ENCODE data around the gene SUSD6. TPM values are rescaled to one million over a fixed set of nuclear protein-coding genes. Genes with fewer than 3 reads are reported as not detected.
"Not testable (repeated sequence)": the region's sequence is repeated elsewhere in the genome, so short reads cannot be mapped to it uniquely, and the experiment has no call there.

The SUSD6 gene
- total RNA-seq, 1 donor from 2014 or later: 34.7 TPM

GRCh38 chr14:69713993-69714679 lies 102.7 kb downstream of the SUSD6 start:
- no peak overlapping the region for H3K4me3 Mint-ChIP-seq

GRCh38 chr14:69715725-69716477 lies 104.5 kb downstream of the SUSD6 start:
- peak; percentile 56 to 59 for DNase-seq (ENCODE audit: low spot score in 2 of 2, unreplicated experiment in 2 of 2)
- Mint-ChIP-seq H3K4me1 (peaks cover 63% of the 10 kb centered on the region), H3K27me3 (ENCODE audit: low read depth) (no peaks in the 10 kb centered on the region), H3K36me3 (no peaks in the 10 kb centered on the region), H3K4me3 (no peak overlapping the region), H3K27ac (peak overlapping the region; percentile 81), H3K9me3 (no peaks in the 10 kb centered on the region)
- no peak for TF ChIP-seq CTCF (IDR thresholded peaks at IDR 0.05; ENCODE audit: unreplicated experiment)

More at GRCh38 chr14:69713993-69714679, 102.7 kb downstream of the SUSD6 start:
- TF ChIP-seq CTCF (IDR thresholded peaks at IDR 0.05; ENCODE audit: unreplicated experiment): no peak
- no peaks in the 10 kb centered on the region for H3K27me3 Mint-ChIP-seq (ENCODE audit: low read depth)
- no peak for DNase-seq (ENCODE audit: low spot score in 2 of 2, unreplicated experiment in 2 of 2)
- no peaks in the 10 kb centered on the region for H3K36me3 Mint-ChIP-seq
- no peaks in the 10 kb centered on the region for H3K9me3 Mint-ChIP-seq
- peak overlapping the region; percentile 98 for H3K27ac Mint-ChIP-seq
- peaks cover 64% of the 10 kb centered on the region for H3K4me1 Mint-ChIP-seq

GRCh38 chr14:69716478-69717187 lies 105.2 kb downstream of the SUSD6 start:
- no peak overlapping the region for H3K4me3 Mint-ChIP-seq
- no peaks in the 10 kb centered on the region for H3K9me3 Mint-ChIP-seq
- H3K36me3 Mint-ChIP-seq: no peaks in the 10 kb centered on the region
- DNase-seq (ENCODE audit: low spot score in 2 of 2, unreplicated experiment in 2 of 2): no peak
- H3K27ac Mint-ChIP-seq: peak overlapping the region; percentile 81
- H3K4me1 Mint-ChIP-seq: peaks cover 58% of the 10 kb centered on the region
- TF ChIP-seq CTCF (IDR thresholded peaks at IDR 0.05; ENCODE audit: unreplicated experiment): no peak
- H3K27me3 Mint-ChIP-seq (ENCODE audit: low read depth): no peaks in the 10 kb centered on the region

- not testable (repeated sequence) for H3K36me3 Mint-ChIP-seq; H3K27me3 Mint-ChIP-seq (ENCODE audit: low read depth); H3K27ac Mint-ChIP-seq; DNase-seq (ENCODE audit: low spot score in 2 of 2, unreplicated experiment in 2 of 2); H3K4me3 Mint-ChIP-seq; H3K9me3 Mint-ChIP-seq
- H3K4me1 Mint-ChIP-seq: peaks cover 38% of the 10 kb centered on the region
These were observed 107.2 kb downstream of the SUSD6 start for GRCh38 chr14:69718614-69719013.

GRCh38 chr14:69719501-69719951 lies 108.1 kb downstream of the SUSD6 start:
- H3K27ac Mint-ChIP-seq: peak overlapping the region; percentile 52
- H3K4me1 Mint-ChIP-seq: peaks cover 29% of the 10 kb centered on the region
- H3K9me3 Mint-ChIP-seq: no peaks in the 10 kb centered on the region
- no peaks in the 10 kb centered on the region for H3K27me3 Mint-ChIP-seq (ENCODE audit: low read depth)
- TF ChIP-seq CTCF (IDR thresholded peaks at IDR 0.05; ENCODE audit: unreplicated experiment): no peak
- H3K36me3 Mint-ChIP-seq: no peaks in the 10 kb centered on the region
- H3K4me3 Mint-ChIP-seq: no peak overlapping the region
- no peak for DNase-seq (ENCODE audit: low spot score in 2 of 2, unreplicated experiment in 2 of 2)

Data from mesothelial cell of epicardium (in vitro differentiated cells).